Mucosa of stomach (tissue), 1 donor: ENCODE results near the gene AQP9.

Experiments used
- H3K27me3 ChIP-seq: one replicate; pipeline ENCODE4 v1.7.0; 2013; ENCODE audit warnings: mild to moderate bottlenecking, low read length; ENCODE audit not compliant: control insufficient read depth, insufficient read depth
- H3K36me3 ChIP-seq: one replicate; pipeline ENCODE4 v1.7.0; 2013; ENCODE audit warnings: low read length; ENCODE audit not compliant: control insufficient read depth, insufficient read depth
- H3K4me1 ChIP-seq: one replicate; pipeline ENCODE4 v1.7.0; 2013; ENCODE audit warnings: mild to moderate bottlenecking, low read length; ENCODE audit not compliant: control insufficient read depth, insufficient read depth
- H3K4me3 ChIP-seq: one replicate; pipeline ENCODE4 v1.7.0; 2013; ENCODE audit warnings: low read length
- H3K9ac ChIP-seq: one replicate; pipeline ENCODE4 v1.7.0; 2013; ENCODE audit warnings: mild to moderate bottlenecking, low read length, moderate library complexity
- H3K9me3 ChIP-seq: one replicate; pipeline ENCODE4 v1.7.0; 2013; ENCODE audit warnings: mild to moderate bottlenecking, low read length, moderate library complexity; ENCODE audit not compliant: control insufficient read depth
- donor health status: Pancreatic carcinoma.

Gene AQP9

GRCh38 chr15:58142827-58143461 is 4.8 kb downstream of the AQP9 start:
- Histone ChIP-seq H3K9ac (no peak overlapping the region), H3K4me3 (no peak overlapping the region), H3K27me3 (no peaks in the 10 kb centered on the region), H3K9me3 (no peaks in the 10 kb centered on the region), H3K4me1 (no peaks in the 10 kb centered on the region), H3K36me3 (no peaks in the 10 kb centered on the region)

GRCh38 chr15:58145606-58146005 is 7.4 kb downstream of the AQP9 start:
- Histone ChIP-seq H3K4me1 (no peaks in the 10 kb centered on the region), H3K9me3 (no peaks in the 10 kb centered on the region), H3K9ac (no peak overlapping the region), H3K36me3 (no peaks in the 10 kb centered on the region), H3K27me3 (no peaks in the 10 kb centered on the region), H3K4me3 (no peak overlapping the region)

GRCh38 chr15:58146211-58146610 is 8.0 kb downstream of the AQP9 start:
- Histone ChIP-seq H3K36me3 (no peaks in the 10 kb centered on the region), H3K9me3 (no peaks in the 10 kb centered on the region), H3K27me3 (no peaks in the 10 kb centered on the region), H3K9ac (no peak overlapping the region), H3K4me3 (no peak overlapping the region), H3K4me1 (no peaks in the 10 kb centered on the region)

- Histone ChIP-seq H3K27me3 (no peaks in the 10 kb centered on the region), H3K9ac (no peak overlapping the region), H3K4me3 (no peak overlapping the region), H3K9me3 (no peaks in the 10 kb centered on the region), H3K36me3 (no peaks in the 10 kb centered on the region), H3K4me1 (no peaks in the 10 kb centered on the region)
These were observed 8.6 kb downstream of the AQP9 start for GRCh38 chr15:58146749-58147148.

DNA sequence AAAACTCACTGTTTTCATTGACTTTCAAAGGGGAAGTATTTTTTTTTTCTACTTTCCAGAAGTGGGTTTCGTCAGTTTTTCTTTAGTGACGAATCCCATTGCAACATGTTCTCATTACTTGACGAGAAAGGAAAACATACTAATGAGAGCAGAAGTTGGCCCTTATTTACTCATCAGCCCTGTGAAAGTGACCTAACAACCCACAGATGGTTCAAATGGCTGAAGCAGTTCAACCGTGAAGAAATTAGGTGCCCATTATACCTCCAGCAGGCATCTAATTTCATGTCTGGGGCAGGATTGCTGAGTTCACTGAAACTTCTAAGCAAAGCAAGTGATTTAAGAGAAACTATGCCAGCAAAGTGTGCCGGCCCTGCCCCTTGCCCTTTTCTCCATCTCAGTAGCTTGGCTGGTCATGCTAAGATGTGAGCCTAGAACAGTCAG is 9.0 kb downstream of the AQP9 start:
- no peak overlapping the region for H3K4me3 ChIP-seq
- H3K27me3 ChIP-seq = no peaks in the 10 kb centered on the region
- no peaks in the 10 kb centered on the region for H3K4me1 ChIP-seq
- no peaks in the 10 kb centered on the region for H3K9me3 ChIP-seq
- no peaks in the 10 kb centered on the region for H3K36me3 ChIP-seq
- H3K9ac ChIP-seq = no peak overlapping the region

- Histone ChIP-seq H3K9me3 (no peaks in the 10 kb centered on the region), H3K4me3 (no peak overlapping the region), H3K27me3 (no peaks in the 10 kb centered on the region), H3K9ac (no peak overlapping the region), H3K4me1 (no peaks in the 10 kb centered on the region), H3K36me3 (no peaks in the 10 kb centered on the region)
These were observed 9.9 kb downstream of the AQP9 start for GRCh38 chr15:58148120-58148519.

GRCh38 chr15:58148633-58149445 is 10.7 kb downstream of the AQP9 start:
- Histone ChIP-seq H3K9me3 (no peaks in the 10 kb centered on the region), H3K36me3 (no peaks in the 10 kb centered on the region)

GRCh38 chr15:58154769-58155168 is 16.6 kb downstream of the AQP9 start:
- Histone ChIP-seq H3K27me3 (no peaks in the 10 kb centered on the region), H3K9ac (no peak overlapping the region), H3K36me3 (no peaks in the 10 kb centered on the region), H3K4me1 (no peaks in the 10 kb centered on the region), H3K4me3 (no peak overlapping the region), H3K9me3 (no peaks in the 10 kb centered on the region)

More at GRCh38 chr15:58148633-58149445, 10.7 kb downstream of the AQP9 start:
- H3K27me3 ChIP-seq = no peaks in the 10 kb centered on the region
- H3K4me3 ChIP-seq = no peak overlapping the region
- no peak overlapping the region for H3K9ac ChIP-seq
- no peaks in the 10 kb centered on the region for H3K4me1 ChIP-seq

- Histone ChIP-seq H3K27me3 (peaks cover 6% of the 10 kb centered on the region), H3K9ac (no peak overlapping the region), H3K9me3 (no peaks in the 10 kb centered on the region), H3K4me3 (no peak overlapping the region), H3K4me1 (no peaks in the 10 kb centered on the region), H3K36me3 (no peaks in the 10 kb centered on the region)
These were observed 21.7 kb downstream of the AQP9 start for GRCh38 chr15:58159827-58160386.

DNA sequence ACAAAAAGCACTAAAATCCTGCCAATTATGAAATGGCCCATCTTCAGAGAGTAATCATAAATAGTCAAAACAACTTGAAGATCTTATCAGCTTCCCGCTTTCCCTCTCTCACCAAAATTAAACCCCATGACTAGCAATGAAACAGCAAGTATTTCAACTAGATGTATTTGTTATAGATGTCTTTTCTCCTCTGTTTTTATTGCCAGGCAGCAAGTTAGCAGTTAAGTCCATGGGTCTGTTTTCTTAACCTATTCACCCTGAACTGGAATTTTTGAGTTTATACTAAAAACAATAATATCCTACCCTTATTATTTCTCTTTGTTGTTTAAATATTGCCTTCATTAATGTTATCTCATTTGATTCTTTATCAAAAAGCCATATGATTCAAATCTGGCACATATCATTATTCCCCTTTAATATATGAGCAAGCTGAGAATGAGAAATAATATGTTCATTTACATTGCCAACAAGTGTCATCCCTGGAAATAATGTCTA is 23.3 kb downstream of the AQP9 start:
- Histone ChIP-seq H3K9me3 (no peaks in the 10 kb centered on the region), H3K4me1 (no peaks in the 10 kb centered on the region), H3K27me3 (peaks cover 7% of the 10 kb centered on the region), H3K36me3 (no peaks in the 10 kb centered on the region), H3K9ac (no peak overlapping the region), H3K4me3 (no peak overlapping the region)

DNA sequence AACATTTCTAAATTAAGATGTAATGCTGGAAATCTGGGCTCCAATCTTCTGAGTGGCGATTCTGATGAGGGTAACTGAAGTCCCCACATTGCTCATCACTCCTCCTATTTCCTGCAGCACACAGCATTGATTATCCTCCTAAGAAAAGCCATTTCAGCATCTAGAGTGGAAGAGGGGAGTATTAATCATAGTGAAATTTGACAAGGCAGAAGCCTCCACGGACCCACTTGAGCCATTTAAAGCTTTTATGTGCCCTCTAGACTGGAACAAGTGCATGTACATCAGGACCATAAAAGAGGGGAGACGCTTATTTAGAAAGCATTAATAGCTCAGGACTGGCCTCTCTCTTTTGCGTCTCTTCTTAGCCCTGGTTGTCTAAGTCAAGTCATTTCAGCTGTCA is 25.8 kb downstream of the AQP9 start:
- no peaks in the 10 kb centered on the region for H3K9me3 ChIP-seq
- H3K4me3 ChIP-seq = no peak overlapping the region
- no peak overlapping the region for H3K9ac ChIP-seq
- H3K4me1 ChIP-seq = no peaks in the 10 kb centered on the region
- H3K27me3 ChIP-seq = peaks cover 14% of the 10 kb centered on the region
- H3K36me3 ChIP-seq = no peaks in the 10 kb centered on the region

DNA sequence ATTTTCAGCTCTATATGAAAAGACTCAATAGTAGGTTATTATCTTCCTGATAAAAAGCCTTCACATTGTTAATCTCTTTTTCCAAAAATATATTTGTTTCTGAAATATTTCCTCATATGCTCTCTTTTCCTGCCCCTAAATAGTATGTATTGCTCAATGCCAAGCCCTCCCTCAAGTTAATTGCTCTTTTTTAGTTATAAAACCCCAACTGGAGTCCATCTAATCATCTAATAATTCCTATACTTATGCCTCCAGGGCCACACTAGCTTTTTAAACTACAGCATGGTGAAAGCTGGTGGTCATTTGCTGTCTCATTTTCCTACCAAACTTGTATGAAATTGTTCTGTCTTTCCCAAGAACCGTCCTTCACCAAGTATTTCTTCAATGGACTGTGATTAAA is 26.7 kb downstream of the AQP9 start:
- Histone ChIP-seq H3K9me3 (no peaks in the 10 kb centered on the region), H3K9ac (no peak overlapping the region), H3K4me3 (no peak overlapping the region), H3K36me3 (no peaks in the 10 kb centered on the region), H3K4me1 (no peaks in the 10 kb centered on the region), H3K27me3 (peaks cover 18% of the 10 kb centered on the region)
